Stimulated activated CD8-positive, alpha-beta memory T cell treated with anti-CD3 and anti-CD28 coated beads, Interleukin-7, amount 100 ng/mL, for 24 hours (primary cell): Measurements from ENCODE around the gene GPRASP2.
A peak's percentile ranks its signal among the peaks of the same experiment; 100 is the strongest.
"Not testable (repeated sequence)": the region's sequence is repeated elsewhere in the genome, so short reads cannot be mapped to it uniquely, and the experiment has no call there.

ENCODE experiments used
- DNase-seq: peaks from one replicate; pipeline ENCODE4 v3.0.0-alpha.2; 2020; ENCODE audit warnings: low read depth

Gene GPRASP2

GRCh38 chrX:102712216-102712966, at the start of gene GPRASP2:
Gene GPRASP2, plus strand, starts transcription at chrX:102712448. Its CDS starts 2,422 bp downstream, at chrX:102714870.
- no peak for DNase-seq

DNA sequence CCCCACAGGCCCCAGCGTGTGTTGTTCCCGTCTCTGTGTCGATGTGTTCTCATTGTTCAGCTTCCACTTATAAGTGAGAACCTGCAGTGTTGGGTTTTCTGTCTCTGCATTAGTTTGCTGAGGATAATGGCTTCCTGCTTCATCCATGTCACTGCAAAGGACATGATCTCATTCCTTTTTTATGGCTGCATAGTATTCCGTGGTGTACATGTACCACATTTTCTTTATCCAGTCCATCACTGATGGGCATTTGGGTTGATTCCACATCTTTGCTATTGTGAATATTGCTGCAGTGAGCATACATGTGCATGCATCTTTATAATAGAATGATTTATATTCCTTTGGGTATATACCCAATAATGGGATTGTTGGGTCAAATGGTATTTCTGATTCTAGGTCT, 48.4 kb upstream of the GPRASP2 start:
- DNase-seq = not testable (repeated sequence)

- not testable (repeated sequence) for DNase-seq
Measured at GRCh38 chrX:102667034-102667433, 45.2 kb upstream of the GPRASP2 start.

- DNase-seq = no peak
Measured at GRCh38 chrX:102669526-102669925, 42.7 kb upstream of the GPRASP2 start.

- no peak for DNase-seq
Measured at GRCh38 chrX:102672856-102673255, 39.4 kb upstream of the GPRASP2 start.

- not testable (repeated sequence) for DNase-seq
Measured at GRCh38 chrX:102677479-102677878, 34.8 kb upstream of the GPRASP2 start.

- DNase-seq = no peak
Measured at GRCh38 chrX:102684772-102685520, 27.3 kb upstream of the GPRASP2 start.

DNA sequence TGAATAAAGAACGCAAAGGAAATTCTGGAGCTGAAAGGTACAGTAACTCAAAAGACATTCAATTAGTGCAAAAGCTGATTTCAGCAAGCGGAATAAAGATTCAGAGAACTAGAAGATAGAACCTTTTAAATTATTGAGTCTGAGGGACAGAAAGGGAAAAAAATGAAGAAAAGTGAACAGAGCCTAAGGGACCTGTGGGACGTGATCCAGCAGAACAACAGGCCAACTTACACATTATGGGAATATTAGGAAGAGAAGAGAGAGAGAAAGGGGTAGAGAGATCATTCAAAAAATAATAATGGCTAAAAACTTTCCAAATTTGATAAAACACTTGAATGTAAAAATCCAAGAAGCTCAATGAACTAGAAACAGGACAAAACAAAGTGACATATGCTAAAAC, 17.5 kb upstream of the GPRASP2 start:
- DNase-seq = no peak

DNA sequence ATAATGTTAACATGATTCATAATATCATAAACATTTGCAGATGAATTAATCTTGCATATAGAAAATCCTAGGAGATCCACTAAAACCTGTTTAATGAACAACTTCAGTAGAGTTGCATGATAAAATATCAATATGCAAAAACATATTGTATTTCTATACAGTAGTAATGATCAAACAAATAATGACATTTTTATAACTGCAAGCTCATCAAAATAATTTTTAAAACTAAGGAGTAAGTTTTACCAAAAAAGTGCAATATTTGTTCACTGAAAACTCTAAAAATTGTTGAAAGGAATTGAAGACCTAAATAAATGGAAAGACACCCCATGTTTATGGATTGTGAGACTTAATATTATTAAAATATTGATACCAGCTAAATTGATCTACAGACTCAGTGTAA, 15.9 kb upstream of the GPRASP2 start:
- DNase-seq = no peak

- no peak for DNase-seq
Measured at GRCh38 chrX:102697494-102697893, 14.8 kb upstream of the GPRASP2 start.

GRCh38 chrX:102708900-102709299, 3.3 kb upstream of the GPRASP2 start:
- DNase-seq = no peak

DNA sequence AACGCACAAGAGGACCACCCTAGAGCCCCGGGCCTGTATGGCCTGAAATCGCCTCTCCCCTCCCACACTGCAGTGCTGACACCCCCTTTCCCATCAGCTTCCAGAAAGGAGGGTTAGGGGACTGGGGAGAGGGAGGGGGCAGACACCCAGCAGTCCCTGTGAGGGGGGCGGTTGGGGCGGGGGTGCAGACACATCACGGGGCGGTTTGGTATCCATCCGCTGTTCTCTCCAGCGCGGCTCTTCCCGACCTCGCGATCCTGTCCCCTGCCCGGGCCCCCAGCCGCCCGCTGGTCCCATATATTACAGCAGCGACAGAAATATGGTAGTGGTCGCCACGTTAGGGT, 404 bp upstream of the GPRASP2 start:
- DNase-seq = no peak

DNA sequence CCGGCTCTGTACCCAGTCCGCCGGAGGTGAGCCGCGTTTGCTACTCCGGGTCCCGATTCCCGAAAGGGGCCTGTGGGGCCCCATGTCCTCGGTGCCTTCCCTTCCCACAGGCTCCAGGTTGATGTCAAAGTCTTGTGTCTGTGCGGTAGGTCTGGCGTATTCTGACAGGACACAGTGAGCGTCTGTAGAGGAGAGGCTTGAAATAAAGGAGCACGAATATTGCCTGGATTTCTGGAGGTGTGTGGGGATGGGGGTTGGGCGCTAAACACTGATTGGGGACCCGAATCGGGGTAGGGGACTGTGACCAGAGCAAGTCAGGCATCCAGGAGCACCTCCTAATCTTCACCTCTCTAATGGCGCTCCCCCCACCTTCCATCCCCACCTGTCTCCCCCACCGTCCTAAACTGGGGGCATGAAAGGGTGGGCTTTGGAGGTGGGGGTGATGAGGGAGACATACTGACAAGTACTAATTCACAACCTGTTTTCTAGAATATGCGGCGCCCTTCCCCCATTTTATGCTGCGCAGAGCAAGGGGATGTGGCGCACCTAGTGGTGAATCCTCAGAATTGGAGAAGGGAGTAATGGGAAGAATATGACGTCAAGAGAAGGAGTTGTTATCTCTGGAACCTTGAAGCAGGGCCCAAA, 855 bp downstream of the GPRASP2 start:
- no peak for DNase-seq

- DNase-seq = no peak
Measured at GRCh38 chrX:102714994-102715393, 2.7 kb downstream of the GPRASP2 start.

- no peak for DNase-seq
Measured at GRCh38 chrX:102715967-102716366, 3.7 kb downstream of the GPRASP2 start.

- peak; percentile 50 for DNase-seq
Measured at GRCh38 chrX:102720237-102721168, 8.3 kb downstream of the GPRASP2 start, which contains the start of gene GPRASP3. Gene GPRASP3, plus strand, starts transcription at chrX:102720743. Its CDS starts 28,253 bp downstream, at chrX:102748996.

GRCh38 chrX:102721169-102721506, 8.9 kb downstream of the GPRASP2 start:
- not testable (repeated sequence) for DNase-seq

- no peak for DNase-seq
Measured at GRCh38 chrX:102723456-102723855, 11.2 kb downstream of the GPRASP2 start.

- DNase-seq = no peak
Measured at GRCh38 chrX:102727761-102728160, 15.5 kb downstream of the GPRASP2 start.

- DNase-seq = no peak
Measured at GRCh38 chrX:102728646-102729045, 16.4 kb downstream of the GPRASP2 start.

DNA sequence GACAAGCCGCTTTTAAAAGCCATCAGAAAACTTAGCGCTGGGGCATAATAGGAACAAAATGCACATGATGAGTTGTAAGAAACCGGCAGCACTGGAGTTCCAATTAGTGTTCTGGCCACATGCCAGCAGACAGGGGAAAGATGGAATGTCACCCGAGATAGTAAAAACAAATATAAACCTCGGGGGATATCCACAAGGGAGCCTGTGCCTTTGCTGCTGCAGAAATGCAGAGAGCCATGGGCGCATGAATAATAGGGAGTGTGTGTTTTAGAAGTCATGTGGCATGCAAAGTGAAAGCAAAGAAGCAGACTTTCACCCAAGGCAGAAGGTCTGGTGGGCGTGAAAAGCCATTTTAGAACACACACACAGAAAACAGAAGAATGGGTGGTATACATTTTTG, 27.4 kb downstream of the GPRASP2 start:
- no peak for DNase-seq

DNA sequence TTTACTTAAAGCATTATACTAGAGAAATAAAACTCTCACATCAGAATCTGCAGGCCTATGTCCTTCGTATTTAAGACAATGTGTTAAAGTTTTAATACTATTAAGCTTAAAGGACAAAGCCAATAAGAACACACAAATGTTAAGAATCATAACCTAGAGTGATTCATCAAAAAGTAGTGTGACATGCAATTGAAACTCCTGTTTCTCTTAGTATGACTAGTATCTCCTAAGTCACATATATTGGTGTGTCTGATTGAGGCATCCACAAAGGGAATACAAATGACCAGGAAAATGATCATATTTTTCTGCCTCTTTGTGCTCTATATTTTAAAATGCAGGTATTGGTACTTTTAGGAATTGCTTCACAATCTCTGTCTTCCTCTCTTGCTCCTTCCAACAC, 32.1 kb downstream of the GPRASP2 start:
- DNase-seq = no peak
